Posterior vena cava (tissue), 2 donors: ENCODE data around the gene MYEOV. TPM values are rescaled to one million over a fixed set of nuclear protein-coding genes. Genes with fewer than 3 reads are reported as not detected.

Source experiments
- DNase-seq: peaks from one replicate; pipeline ENCODE4 v3.0.0-alpha.2; 2020; ENCODE audit warnings: low spot score
- intact Hi-C, 2 donors: fragments of 100-400 bp; cut with DNase I; formaldehyde crosslinking; loops; one replicate each; pipeline versions ENCODE4 v1.14.1 to v1.14.2; 2022 to 2023
- total RNA-seq, 2 donors: library from RNA; stranded (reverse); fragmentation: NEBNext Ultra II Directional; extraction: Animal tissue kit (Norgen Biotek cat#: 25700); gene quantifications; one replicate each; pipeline ENCODE4 v1.2.1, GENCODE V29; 2021
- donor health status: DM: yes; HTN: yes; CAD: no.
- donor health status: DM: yes; HTN: yes; CAD: no.

MYEOV gene
- total RNA-seq, 2 donors from 2014 or later: 0.46 to 0.57 TPM

- DNase-seq: no peak
- intact Hi-C loops: loop anchor here in 1 of 2 donors (5.0 kb wide), 1 partner anchor 344 kb away; the partner anchor contains the start of gene CCND1
Measured at GRCh38 chr11:69297787-69298266, 3.9 kb downstream of the MYEOV start.

GRCh38 chr11:69298267-69299022, 4.5 kb downstream of the MYEOV start:
- DNase-seq: peak; percentile 94
- intact Hi-C loops: loop anchor here in 1 of 2 donors (5.0 kb wide), 1 partner anchor 344 kb away; the partner anchor contains the start of gene CCND1

GRCh38 chr11:69299023-69299461, 5.1 kb downstream of the MYEOV start:
- no peak for DNase-seq
- intact Hi-C loops: loop anchor here in 1 of 2 donors (5.0 kb wide), 1 partner anchor 343 kb away; the partner anchor contains the start of gene CCND1

- intact Hi-C loops: loop anchor here in 1 of 2 donors (5.0 kb wide), 1 partner anchor 343 kb away; the partner anchor contains the start of gene CCND1
- no peak for DNase-seq
Measured at GRCh38 chr11:69299572-69299971, 5.6 kb downstream of the MYEOV start.

- intact Hi-C loops: no loop called here
- no peak for DNase-seq
Measured at GRCh38 chr11:69300120-69301060, 6.4 kb downstream of the MYEOV start.

GRCh38 chr11:69301081-69301454, 7.1 kb downstream of the MYEOV start:
- intact Hi-C loops: no loop called here
- no peak for DNase-seq

- no peak for DNase-seq
- intact Hi-C loops: no loop called here
Measured at GRCh38 chr11:69301455-69302401, 7.8 kb downstream of the MYEOV start.

GRCh38 chr11:69302447-69303020, 8.6 kb downstream of the MYEOV start:
- intact Hi-C loops: no loop called here
- DNase-seq: no peak

- intact Hi-C loops: no loop called here
- no peak for DNase-seq
Measured at GRCh38 chr11:69303427-69303826, 9.5 kb downstream of the MYEOV start.

GRCh38 chr11:69304258-69304657, 10.3 kb downstream of the MYEOV start:
- DNase-seq: no peak
- intact Hi-C loops: no loop called here

- intact Hi-C loops: no loop called here
Measured at GRCh38 chr11:69304686-69305085, 10.7 kb downstream of the MYEOV start.

GRCh38 chr11:69305885-69306540, 12.1 kb downstream of the MYEOV start:
- intact Hi-C loops: no loop called here
- DNase-seq: peak; percentile 67

More at GRCh38 chr11:69304686-69305085, 10.7 kb downstream of the MYEOV start:
- no peak for DNase-seq

- peak; percentile 58 for DNase-seq
- intact Hi-C loops: no loop called here
Measured at GRCh38 chr11:69306821-69307220, 12.9 kb downstream of the MYEOV start.

GRCh38 chr11:69307421-69307820, 13.5 kb downstream of the MYEOV start:
- intact Hi-C loops: no loop called here
- peak; percentile 50 for DNase-seq

GRCh38 chr11:69307871-69308431, 14.0 kb downstream of the MYEOV start:
- DNase-seq: peak; percentile 61
- intact Hi-C loops: no loop called here

GRCh38 chr11:69308491-69308911, 14.5 kb downstream of the MYEOV start:
- intact Hi-C loops: no loop called here
- DNase-seq: peak; percentile 59

- peak; percentile 64 for DNase-seq
- intact Hi-C loops: no loop called here
Measured at GRCh38 chr11:69308936-69309615, 15.1 kb downstream of the MYEOV start.
